ENCODE results near the gene GCLC. TPM values are rescaled to one million over a fixed set of nuclear protein-coding genes. Genes with fewer than 3 reads are reported as not detected.

The GCLC gene
- total RNA-seq, result 12.6 and 33.3 TPM in 2 replicates

GRCh38 chr6:53544470-53545308 is at the start of gene GCLC:
GCLC (minus strand) TSS chr6:53545101; CDS start chr6:53544645, 456 bp downstream.

Other genes with a start within 250 kb of the GCLC start
- gene ELOVL5, start 196.2 kb downstream of the GCLC start, total RNA-seq, result 48.2 and 126 TPM in 2 replicates
- under 0.01 and 0.06 TPM in 2 replicates for gene KLHL31, start 120.7 kb upstream of the GCLC start, total RNA-seq
- 15.2 and 31.8 TPM in 2 replicates for gene LRRC1, start 249.9 kb upstream of the GCLC start, total RNA-seq